ENCODE data around the gene PRPSAP1.
"Not testable (repeated sequence)": the region's sequence is repeated elsewhere in the genome, so short reads cannot be mapped to it uniquely, and the experiment has no call there.

The PRPSAP1 gene

GRCh38 chr17:76276069-76276431 lies 77.7 kb downstream of the PRPSAP1 start:
- DNase-seq: no peak

- DNase-seq: no peak
Observed at GRCh38 chr17:76275382-76276068, 78.2 kb downstream of the PRPSAP1 start.

- DNase-seq: no peak
Observed at GRCh38 chr17:76274112-76274956, 79.4 kb downstream of the PRPSAP1 start.

- no peak for DNase-seq
Observed at GRCh38 chr17:76273445-76274111, 80.1 kb downstream of the PRPSAP1 start.

- DNase-seq: peak; percentile 49 to 61
Observed at GRCh38 chr17:76272541-76273444, 80.9 kb downstream of the PRPSAP1 start.

GRCh38 chr17:76271669-76272540 lies 81.8 kb downstream of the PRPSAP1 start:
- peak; percentile 76 to 83 for DNase-seq

GRCh38 chr17:76270770-76271668 lies 82.7 kb downstream of the PRPSAP1 start:
- DNase-seq: no peak

- DNase-seq: no peak
Observed at GRCh38 chr17:76270127-76270592, 83.6 kb downstream of the PRPSAP1 start.

GRCh38 chr17:76268991-76269981 lies 84.4 kb downstream of the PRPSAP1 start:
- DNase-seq: no peak

- peak; percentile 78 to 82 for DNase-seq
Observed at GRCh38 chr17:76268015-76268749, 85.5 kb downstream of the PRPSAP1 start.

GRCh38 chr17:76267581-76268001 lies 86.1 kb downstream of the PRPSAP1 start:
- not testable (repeated sequence) for DNase-seq

- no peak for DNase-seq
Observed at GRCh38 chr17:76267051-76267576, 86.6 kb downstream of the PRPSAP1 start.

GRCh38 chr17:76266244-76266938 lies 87.3 kb downstream of the PRPSAP1 start:
- no peak for DNase-seq

GRCh38 chr17:76265624-76266243 lies 88.0 kb downstream of the PRPSAP1 start:
- peak in 1 of 2 donors; percentile 55 for DNase-seq

- peak; percentile 97 to 99 for DNase-seq
Observed at GRCh38 chr17:76264755-76265623, 88.7 kb downstream of the PRPSAP1 start, which contains the start of gene UBALD2. Gene UBALD2 (plus strand): TSS chr17:76265348. CDS start chr17:76265506, 158 bp downstream.

- DNase-seq: no peak
Observed at GRCh38 chr17:76264425-76264754, 89.3 kb downstream of the PRPSAP1 start.
